Gastrocnemius medialis (tissue), 4 donors: ENCODE data around the gene NTRK1. TPM values are rescaled to one million over a fixed set of nuclear protein-coding genes. Genes with fewer than 3 reads are reported as not detected.
A peak's percentile ranks its signal among the peaks of the same experiment; 100 is the strongest.

Source experiments
- ATAC-seq, 2 donors: fragments of 150-250 bp; one replicate each; pipeline ENCODE4 v1.9.1; 2016
- DNase-seq, 2 donors: peaks; one replicate each; pipeline ENCODE4 v3.0.0-alpha.2; 2019
- H3K27ac ChIP-seq, 4 donors: fragments of 200-600 bp; sonication (generic); 1 replicate in 1 of 4; 2 replicates in 3 of 4; pipeline ENCODE4 v1.5.1; 2016 to 2018; ENCODE audit warnings: mild to moderate bottlenecking in 2 of 4, moderate library complexity in 1 of 4
- H3K27me3 ChIP-seq, 3 donors: fragments of 200-600 bp; sonication (generic) in 2 of 3; 1 replicate in 1 of 3; 2 replicates in 2 of 3; pipeline versions ENCODE4 v1.5.1 to v1.6.0; 2016 to 2019; ENCODE audit warnings: mild to moderate bottlenecking in 1 of 3, moderate library complexity in 1 of 3
- H3K36me3 ChIP-seq, 2 donors: fragments of 200-600 bp; sonication (generic) in 1 of 2; one replicate each; pipeline ENCODE4 v1.5.1; 2017 to 2018
- H3K4me1 ChIP-seq, 2 donors: fragments of 200-600 bp; sonication (generic) in 1 of 2; one replicate each; pipeline ENCODE4 v1.5.1; 2016 to 2017; ENCODE audit warnings: mild to moderate bottlenecking in 2 of 2
- H3K4me3 ChIP-seq, 4 donors: fragments of 200-600 bp; sonication (generic) in 3 of 4; 1 replicate in 1 of 4; 2 replicates in 3 of 4; pipeline ENCODE4 v1.5.1; 2016 to 2019; ENCODE audit warnings: mild to moderate bottlenecking in 2 of 4
- H3K9me3 ChIP-seq, 3 donors: fragments of 200-600 bp; sonication (generic) in 2 of 3; 1 replicate in 1 of 3; 2 replicates in 2 of 3; pipeline ENCODE4 v1.5.1; 2016 to 2019
- POLR2A ChIP-seq, 2 donors: fragments of 450-650 bp; IDR thresholded peaks; one replicate each; pipeline ENCODE4 v1.6.1; 2017; ENCODE audit warnings: antibody characterized with exemption in 2 of 2, mild to moderate bottlenecking in 2 of 2, moderate library complexity in 2 of 2
- in situ Hi-C, 4 donors: fragments of 200-750 bp; cut with MboI; loops; one replicate each; pipeline versions ENCODE4 v1.15.0 to v1.8.0; 2017; ENCODE audit warnings: low sequenced_read_pairs in 4 of 4
- intact Hi-C: fragments of 100-400 bp; cut with DNase I; formaldehyde crosslinking; loops from one replicate; pipeline ENCODE4 v1.15.1; 2023; ENCODE audit warnings: low total_unique reads
- total RNA-seq, 4 donors: library from RNA; depleted of rRNA; stranded (reverse); fragments of >200 nt; gene quantifications; one replicate each; pipeline versions ENCODE4 v1.1.0 to v1.2.3, GENCODE V29; 2016
- TF ChIP-seq, protein P1 (sequence below), 5 experiments: fragments of 450-650 bp in 3 of 5; fragments of 200-600 bp in 2 of 5; sonication (generic) in 2 of 5; IDR thresholded peaks in 4 of 5; conservative IDR thresholded peaks in 1 of 5; 1 replicate in 4 of 5; 2 replicates in 1 of 5; pipeline ENCODE4 v1.5.1; 2016 to 2019; ENCODE audit warnings: antibody characterized with exemption in 5 of 5, mild to moderate bottlenecking in 3 of 5, moderate library complexity in 3 of 5

Gene NTRK1
- total RNA-seq, 4 donors from 2014 or later, result 0.13 to 0.22 TPM; not detected in 2

DNA sequence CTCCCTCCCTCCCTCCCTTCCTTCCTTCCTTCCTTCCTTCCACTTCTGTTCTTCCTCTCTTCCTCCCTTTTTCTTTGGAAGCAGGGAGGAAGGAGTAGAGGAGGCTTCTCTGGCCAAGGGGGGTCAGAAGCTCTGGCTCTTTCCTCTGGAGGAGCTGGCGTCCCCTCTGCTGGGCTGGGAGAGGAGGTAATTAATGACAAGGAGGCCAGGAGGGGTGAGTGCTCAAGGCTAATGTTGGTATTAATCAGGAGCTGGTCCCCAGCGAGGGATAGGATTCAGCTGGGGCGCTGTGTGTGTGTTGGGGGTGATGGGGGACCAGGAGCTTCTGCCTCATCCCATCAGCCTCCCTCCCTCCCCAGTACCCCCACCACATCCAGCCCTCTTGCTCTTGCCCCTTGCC is 26.7 kb downstream of the NTRK1 start:
- no peaks in the 10 kb centered on the region for H3K9me3 ChIP-seq
- no peaks in the 10 kb centered on the region for H3K36me3 ChIP-seq
- peaks cover 2 to 3% of the 10 kb centered on the region in 2 donors for H3K4me1 ChIP-seq
- ATAC-seq, result no peak
- in situ Hi-C loops, result loop anchor here in 2 of 4 donors (10.0 to 25.0 kb wide), 2 partner anchors 173 to 200 kb away; partner anchors contain the start of gene NES (in 1 of the 2)
- H3K27ac ChIP-seq, result no peak overlapping the region
- TF ChIP-seq POLR2A (IDR thresholded peaks at IDR 0.05), result no peak
- TF ChIP-seq, protein P1, sequence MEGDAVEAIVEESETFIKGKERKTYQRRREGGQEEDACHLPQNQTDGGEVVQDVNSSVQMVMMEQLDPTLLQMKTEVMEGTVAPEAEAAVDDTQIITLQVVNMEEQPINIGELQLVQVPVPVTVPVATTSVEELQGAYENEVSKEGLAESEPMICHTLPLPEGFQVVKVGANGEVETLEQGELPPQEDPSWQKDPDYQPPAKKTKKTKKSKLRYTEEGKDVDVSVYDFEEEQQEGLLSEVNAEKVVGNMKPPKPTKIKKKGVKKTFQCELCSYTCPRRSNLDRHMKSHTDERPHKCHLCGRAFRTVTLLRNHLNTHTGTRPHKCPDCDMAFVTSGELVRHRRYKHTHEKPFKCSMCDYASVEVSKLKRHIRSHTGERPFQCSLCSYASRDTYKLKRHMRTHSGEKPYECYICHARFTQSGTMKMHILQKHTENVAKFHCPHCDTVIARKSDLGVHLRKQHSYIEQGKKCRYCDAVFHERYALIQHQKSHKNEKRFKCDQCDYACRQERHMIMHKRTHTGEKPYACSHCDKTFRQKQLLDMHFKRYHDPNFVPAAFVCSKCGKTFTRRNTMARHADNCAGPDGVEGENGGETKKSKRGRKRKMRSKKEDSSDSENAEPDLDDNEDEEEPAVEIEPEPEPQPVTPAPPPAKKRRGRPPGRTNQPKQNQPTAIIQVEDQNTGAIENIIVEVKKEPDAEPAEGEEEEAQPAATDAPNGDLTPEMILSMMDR (IDR thresholded peaks at IDR 0.05 in 4 of 5, conservative IDR thresholded peaks at IDR 0.05 in 1 of 5), result no peak
- intact Hi-C loops, result no loop called here
- no peak for DNase-seq
- H3K4me3 ChIP-seq, result no peak overlapping the region
- H3K27me3 ChIP-seq, result peaks cover 3 to 7% (median 4%) of the 10 kb centered on the region in 3 donors

DNA sequence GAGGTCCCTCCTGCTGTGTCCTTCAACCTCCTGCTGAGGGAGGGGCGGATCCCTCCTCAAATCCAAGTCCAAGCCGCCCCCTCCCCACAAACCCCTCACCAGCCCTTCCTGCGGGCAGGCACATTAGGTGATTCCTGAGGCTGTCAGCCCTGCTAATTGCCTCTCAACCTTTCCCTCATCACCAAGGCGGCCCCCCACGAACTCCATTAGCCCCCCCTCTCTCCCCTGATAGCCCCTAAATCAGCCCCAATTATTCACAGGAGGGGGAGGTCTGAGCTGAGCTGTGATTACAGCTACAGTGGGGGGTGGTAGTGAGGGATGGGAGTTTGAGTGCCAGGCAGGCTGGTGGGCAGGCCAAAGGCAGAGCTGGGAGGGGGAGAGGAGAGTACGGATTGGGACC is 27.1 kb downstream of the NTRK1 start:
- Histone ChIP-seq H3K4me3 (no peak overlapping the region), H3K27ac (no peak overlapping the region), H3K27me3 (peaks cover 4 to 8% (median 4%) of the 10 kb centered on the region in 3 donors), H3K4me1 (peaks cover 3 to 5% of the 10 kb centered on the region in 2 donors), H3K9me3 (no peaks in the 10 kb centered on the region), H3K36me3 (no peaks in the 10 kb centered on the region)
- DNase-seq, result no peak
- no peak for ATAC-seq
- in situ Hi-C loops, result loop anchor here in 2 of 4 donors (10.0 to 25.0 kb wide), 2 partner anchors 173 to 200 kb away; partner anchors contain the start of gene NES (in 1 of the 2)
- intact Hi-C loops, result no loop called here
- TF ChIP-seq, protein P1 (IDR thresholded peaks at IDR 0.05 in 4 of 5, conservative IDR thresholded peaks at IDR 0.05 in 1 of 5), result no peak
- no peak for TF ChIP-seq POLR2A (IDR thresholded peaks at IDR 0.05)

GRCh38 chr1:156889802-156890580 is 29.3 kb downstream of the NTRK1 start:
- in situ Hi-C loops (loop anchor here in 2 of 4 donors (10.0 to 25.0 kb wide), 2 partner anchors 175 to 203 kb away; partner anchors contain the start of gene NES (in 1 of the 2)), intact Hi-C loops (loop anchor here (5.0 to 10.0 kb wide), 2 partner anchors 53 to 225 kb away; no protein-coding TSS in a partner anchor)
- peak; percentile 41 to 66 for DNase-seq
- Histone ChIP-seq H3K27ac (no peak overlapping the region), H3K4me1 (peaks cover 6 to 11% of the 10 kb centered on the region in 2 donors), H3K9me3 (no peaks in the 10 kb centered on the region), H3K36me3 (no peaks in the 10 kb centered on the region), H3K4me3 (no peak overlapping the region), H3K27me3 (peaks cover 6 to 19% (median 17%) of the 10 kb centered on the region in 3 donors)
- TF ChIP-seq, protein P1 (IDR thresholded peaks at IDR 0.05 in 4 of 5, conservative IDR thresholded peaks at IDR 0.05 in 1 of 5), result peak; percentile 55 to 78 (median 73)
- no peak for TF ChIP-seq POLR2A (IDR thresholded peaks at IDR 0.05)
- ATAC-seq, result peak; percentile 24 to 67

DNA sequence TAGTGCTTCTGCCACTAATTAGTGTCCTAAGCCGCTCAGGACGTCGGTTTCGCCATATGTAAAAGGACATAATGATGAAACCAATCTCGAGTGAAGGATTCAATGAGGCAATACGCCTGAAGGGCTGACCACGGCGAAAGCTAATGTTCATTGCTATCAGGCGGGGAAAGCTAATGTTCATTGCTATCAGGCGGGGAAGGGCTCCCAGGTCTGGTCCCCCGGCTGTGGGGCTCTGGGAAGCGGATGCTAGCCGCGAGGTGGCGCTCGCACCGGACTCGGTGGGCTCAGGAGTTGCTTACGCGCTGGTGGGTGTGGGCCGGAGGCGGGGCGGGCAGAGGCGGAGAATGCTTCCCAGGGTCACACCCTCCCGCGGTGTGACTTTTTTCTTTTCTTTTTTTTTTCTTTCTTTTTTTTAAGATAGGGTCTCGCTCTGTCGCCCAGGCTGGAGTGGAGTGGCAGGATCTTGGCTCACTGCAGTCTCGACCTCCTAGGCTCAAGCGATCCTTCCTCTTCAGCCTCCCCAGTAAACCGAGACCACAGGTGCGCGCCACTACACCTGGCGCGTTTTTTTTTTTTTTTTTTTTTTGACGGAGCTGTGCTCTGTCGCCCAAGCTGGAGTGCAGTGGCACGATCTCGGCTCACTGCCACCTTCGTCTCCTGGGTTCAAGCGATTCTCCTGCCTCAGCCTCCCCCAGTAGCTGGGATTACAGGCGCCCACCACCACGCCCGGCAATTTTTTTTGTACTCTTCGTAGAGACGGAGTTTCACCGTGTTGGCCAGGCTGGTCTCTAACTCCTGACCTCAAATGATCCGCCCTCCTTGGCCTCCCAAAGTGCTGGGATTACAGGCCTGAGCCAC is 31.8 kb downstream of the NTRK1 start:
- Histone ChIP-seq H3K36me3 (no peaks in the 10 kb centered on the region), H3K27ac (peak overlapping the region; percentile 86 to 94 (median 90)), H3K4me1 (peaks cover 11 to 12% of the 10 kb centered on the region in 2 donors), H3K27me3 (peaks cover 6 to 19% (median 17%) of the 10 kb centered on the region in 3 donors), H3K9me3 (no peaks in the 10 kb centered on the region), H3K4me3 (peak overlapping the region; percentile 59 to 65 (median 62))
- TF ChIP-seq POLR2A (IDR thresholded peaks at IDR 0.05), result no peak
- TF ChIP-seq, protein P1 (IDR thresholded peaks at IDR 0.05 in 4 of 5, conservative IDR thresholded peaks at IDR 0.05 in 1 of 5), result peak; percentile 58 to 89 (median 71)
- DNase-seq (peak; percentile 70 to 76), ATAC-seq (peak; percentile 70 to 78)
- in situ Hi-C loops (loop anchor here in 1 of 4 donors (25.0 kb wide), 1 partner anchor 205 kb away; the partner anchor contains the start of gene NES), intact Hi-C loops (loop anchor here (1.0 to 10.0 kb wide), 3 partner anchors 28 to 228 kb away; partner anchors contain the start of gene LRRC71)
